Stimulated activated CD4-positive, alpha-beta T cell treated with anti-CD3 and anti-CD28 coated beads, TNF-alpha, amount 100 ng/mL, for 48 hours (primary cell): ENCODE measurements around the gene ELMO1.

ENCODE experiments used
- DNase-seq, 3 donors: peaks; one replicate each; pipeline ENCODE4 v3.0.0-alpha.2; 2020; ENCODE audit warnings: low read depth in 3 of 3

ELMO1 gene

DNA sequence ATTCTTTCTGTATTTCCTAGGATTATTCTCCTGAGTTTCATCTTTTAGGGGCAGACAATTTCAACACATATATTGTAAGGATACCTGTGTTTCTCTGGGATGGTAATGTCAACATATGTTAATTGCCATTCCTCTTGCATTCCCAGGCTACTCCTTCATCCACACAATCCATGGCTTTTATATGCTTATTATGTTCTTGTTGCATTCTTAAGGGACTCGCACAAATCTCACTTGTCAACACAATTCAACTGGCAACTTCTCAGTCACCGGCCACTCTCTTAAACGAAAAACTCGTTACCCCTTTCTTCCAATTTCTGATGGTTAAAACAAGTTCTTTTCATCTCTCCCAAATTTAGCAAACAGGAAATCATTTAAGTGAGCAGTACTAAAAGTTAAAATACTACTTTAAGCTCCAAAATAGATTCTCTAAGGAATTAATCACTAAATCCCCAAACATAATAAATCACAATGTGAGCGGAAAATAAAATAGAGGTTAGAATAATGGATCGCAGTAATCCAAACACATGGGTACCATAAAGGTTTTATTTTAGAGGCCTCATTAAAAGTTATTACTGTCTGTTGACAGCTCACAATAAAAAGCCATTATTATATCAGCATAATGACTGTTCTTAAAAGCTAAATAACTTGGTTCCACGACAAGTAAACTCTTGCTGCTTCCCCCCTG lies 223.2 kb downstream of the ELMO1 start:
- no peak for DNase-seq

- no peak for DNase-seq
Measured at GRCh38 chr7:37224746-37225145, 223.9 kb downstream of the ELMO1 start.

GRCh38 chr7:37220664-37221063 lies 228.0 kb downstream of the ELMO1 start:
- no peak for DNase-seq

GRCh38 chr7:37218956-37219355 lies 229.7 kb downstream of the ELMO1 start:
- no peak for DNase-seq

GRCh38 chr7:37216923-37217322 lies 231.7 kb downstream of the ELMO1 start:
- DNase-seq = no peak

DNA sequence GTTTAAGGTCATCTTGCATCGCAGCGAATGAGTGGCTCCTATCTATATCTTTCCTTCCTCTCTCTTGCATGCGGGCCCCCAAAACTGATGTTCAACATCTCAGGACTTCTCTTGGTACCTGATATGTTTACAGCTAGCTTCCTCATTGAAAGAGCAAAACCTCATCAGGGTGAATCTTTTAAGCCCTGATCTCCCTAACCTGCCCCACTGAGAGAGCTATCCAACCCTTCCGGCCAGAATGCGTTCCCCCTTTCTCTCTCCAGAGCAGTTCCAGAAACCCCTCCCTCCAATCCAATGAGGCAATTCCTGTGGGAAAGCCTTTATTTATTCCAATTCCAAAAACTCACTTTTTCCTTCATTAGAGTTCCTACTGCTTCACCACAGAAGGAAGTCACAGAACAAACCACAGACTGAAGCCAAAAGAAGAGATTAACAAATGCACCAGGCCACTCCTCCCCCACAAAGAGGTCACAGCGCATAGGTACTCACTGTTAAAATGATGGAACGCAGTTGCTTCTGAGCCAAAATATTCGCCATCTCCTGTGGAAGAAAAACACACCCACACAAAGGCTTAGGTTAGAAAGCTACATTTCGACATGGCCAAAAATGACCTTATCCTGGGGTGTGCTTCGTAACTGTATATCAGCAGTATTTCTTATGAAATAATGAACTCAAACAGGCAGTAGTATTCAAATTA lies 232.4 kb downstream of the ELMO1 start:
- no peak for DNase-seq

- no peak for DNase-seq
Measured at GRCh38 chr7:37215290-37215923, 233.3 kb downstream of the ELMO1 start.

DNA sequence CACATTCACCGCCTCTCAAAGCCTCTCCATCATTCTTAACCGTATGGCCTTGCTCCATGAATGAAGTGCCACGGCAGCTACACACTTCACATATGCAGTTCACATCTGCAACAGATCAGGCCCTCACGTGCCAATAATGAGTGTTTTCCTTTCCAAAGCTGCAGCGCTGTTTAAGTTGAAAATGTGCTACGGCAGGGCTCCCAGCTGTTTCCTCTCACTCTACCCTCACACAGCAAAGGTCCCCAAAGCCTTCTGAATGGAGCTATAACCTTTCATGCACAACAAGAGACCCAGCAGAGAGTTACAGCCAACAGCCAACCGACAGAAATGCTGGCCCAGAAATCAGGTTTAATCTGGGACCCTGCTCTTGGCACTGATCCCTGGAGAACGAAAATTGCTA lies 236.1 kb downstream of the ELMO1 start:
- no peak for DNase-seq

- no peak for DNase-seq
Measured at GRCh38 chr7:37212051-37212450, 236.6 kb downstream of the ELMO1 start.

- no peak for DNase-seq
Measured at GRCh38 chr7:37211097-37211880, 237.4 kb downstream of the ELMO1 start.

DNA sequence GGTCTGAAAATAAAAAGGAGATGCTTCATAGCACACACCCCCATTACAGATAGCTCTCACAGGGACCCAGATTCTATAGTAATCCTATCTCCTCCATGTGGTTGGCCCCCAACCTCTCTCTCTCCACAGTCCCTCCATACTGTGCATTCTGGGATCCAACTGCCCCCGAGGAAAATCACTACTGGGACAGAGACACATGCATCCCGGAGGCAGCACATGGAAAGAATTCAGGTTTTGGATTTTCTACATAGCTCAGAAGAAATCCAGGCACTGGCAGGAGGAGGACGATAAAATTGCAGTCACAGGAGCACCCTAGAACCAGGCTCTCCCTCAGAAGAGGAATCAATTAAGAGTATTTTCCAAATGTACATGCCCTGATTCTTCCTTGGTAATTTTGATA lies 239.5 kb downstream of the ELMO1 start:
- DNase-seq = no peak

DNA sequence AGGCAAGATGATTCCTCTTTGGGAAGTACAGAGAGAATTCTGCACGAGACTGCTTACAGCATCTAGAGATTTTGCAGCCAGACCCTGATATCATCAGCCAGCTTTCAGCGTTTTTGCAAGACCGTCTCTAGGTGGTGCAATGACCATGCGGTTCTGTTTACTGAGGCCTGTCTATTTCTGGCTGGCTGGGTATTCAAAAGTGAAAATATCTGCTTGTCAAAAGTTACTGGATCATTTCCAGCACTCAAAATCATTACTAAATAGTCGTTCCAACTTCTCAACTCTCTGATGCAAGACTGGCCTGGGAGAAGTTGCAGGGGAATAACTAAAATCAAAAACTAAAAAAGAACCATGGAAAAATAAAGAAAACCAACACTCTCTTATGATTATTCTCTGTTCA lies 240.1 kb downstream of the ELMO1 start:
- no peak for DNase-seq

DNA sequence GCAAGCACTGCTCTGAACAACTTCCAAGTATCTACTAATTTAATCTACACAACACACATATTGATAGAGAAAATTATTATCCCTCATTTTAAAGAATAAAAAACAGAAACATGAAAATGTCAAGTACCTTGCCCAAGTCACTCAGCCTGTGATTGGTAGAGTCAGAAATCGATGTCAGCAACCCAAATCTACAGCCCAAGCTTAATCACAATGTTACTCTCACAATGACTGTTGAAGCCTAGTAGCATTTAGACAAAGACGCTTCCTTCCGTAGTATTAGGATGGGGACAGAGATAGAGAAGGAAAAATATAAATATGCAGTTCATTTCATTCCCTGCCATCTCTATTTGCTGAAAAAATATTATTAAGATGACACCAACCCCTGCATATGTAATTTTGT lies 242.5 kb downstream of the ELMO1 start:
- no peak for DNase-seq

DNA sequence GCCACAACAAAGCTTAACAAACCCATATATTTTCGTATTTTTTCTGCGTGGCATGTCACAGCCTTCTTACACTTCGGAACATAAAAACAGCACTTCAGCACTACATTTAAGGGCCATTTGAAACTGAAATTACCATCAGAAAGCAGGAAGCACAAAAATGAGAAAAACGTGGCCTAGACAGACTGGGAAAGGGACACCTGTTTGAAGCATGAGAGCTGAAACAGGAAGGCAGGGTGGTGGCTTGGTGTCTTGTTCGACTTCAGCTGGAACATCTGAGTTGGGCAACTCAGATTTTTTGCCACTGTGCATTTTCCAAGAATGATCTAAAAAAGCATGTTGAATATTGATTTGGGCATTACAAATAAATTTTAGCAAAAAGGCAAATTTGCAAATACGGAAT lies 243.2 kb downstream of the ELMO1 start:
- no peak for DNase-seq

DNA sequence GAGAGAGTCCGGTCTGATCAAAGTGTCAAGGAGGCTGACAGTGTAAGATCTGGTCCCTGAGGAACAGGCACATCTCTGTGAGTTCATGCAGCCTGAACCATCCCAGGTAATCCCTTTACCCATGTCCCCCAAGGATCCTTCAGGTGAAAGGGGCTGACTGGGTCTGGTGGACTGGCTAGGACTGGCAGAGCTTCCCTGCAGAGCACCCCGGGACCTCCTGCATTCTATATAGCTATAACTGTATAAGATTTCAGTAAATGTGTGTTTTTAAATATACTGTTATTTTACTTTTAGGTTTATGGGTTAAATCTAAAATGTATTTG lies 246.8 kb downstream of the ELMO1 start:
- no peak for DNase-seq

- DNase-seq = peak in 2 of 3 donors; percentile 24 to 35
Measured at GRCh38 chr7:37201003-37201875, 247.4 kb downstream of the ELMO1 start.

DNA sequence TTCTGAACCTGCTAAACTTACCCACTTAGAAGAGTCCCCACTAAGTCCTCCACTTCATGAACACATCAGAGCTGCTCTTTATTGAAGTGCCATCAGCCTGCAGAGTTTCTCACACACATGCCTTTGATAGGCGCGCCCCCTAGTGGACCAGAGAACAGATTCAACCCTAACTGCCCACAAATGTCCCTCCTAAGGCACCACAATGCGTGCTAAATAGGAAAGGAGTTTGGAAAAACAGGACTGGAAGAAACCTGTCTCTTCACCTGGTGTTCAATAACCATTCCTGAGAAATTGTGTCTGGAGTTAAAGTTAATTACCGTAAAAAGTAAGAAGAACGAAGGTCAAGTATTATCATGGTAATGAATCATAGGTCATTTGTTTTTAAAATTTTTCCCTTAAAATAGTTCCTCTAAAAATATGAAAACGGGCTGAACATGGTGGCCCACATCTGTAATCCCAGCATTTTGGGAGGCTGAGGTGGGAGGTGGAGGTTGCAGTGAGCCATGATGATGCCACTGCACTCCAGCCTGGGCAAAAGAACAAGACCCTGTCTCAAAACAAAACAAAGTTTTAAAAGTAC lies 249.7 kb downstream of the ELMO1 start:
- DNase-seq = peak; percentile 39 to 65 (median 58)

GRCh38 chr7:37198041-37198905 lies 250.4 kb downstream of the ELMO1 start:
- DNase-seq = no peak

GRCh38 chr7:37197108-37197507 lies 251.6 kb downstream of the ELMO1 start:
- no peak for DNase-seq

DNA sequence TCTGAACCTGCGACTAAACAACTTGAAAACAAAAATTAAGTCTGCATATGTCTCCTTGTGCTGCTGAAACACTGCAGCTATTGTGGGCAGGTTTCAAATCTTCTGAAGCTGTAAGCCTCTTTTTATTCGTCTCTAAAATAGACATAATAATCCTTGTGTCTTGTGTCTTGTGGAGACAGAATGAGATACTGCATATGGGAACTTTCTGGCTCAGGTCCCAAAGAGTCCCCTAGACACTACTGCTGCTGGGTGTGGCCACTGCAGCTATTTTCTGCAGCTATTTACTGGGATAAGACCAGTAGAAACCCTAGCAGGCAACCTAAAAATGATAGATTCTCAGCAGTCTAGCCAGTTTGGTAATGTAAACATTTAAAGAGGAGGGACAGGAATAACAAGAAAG lies 252.0 kb downstream of the ELMO1 start:
- DNase-seq = no peak
